GM21723 (cell line): ENCODE results near the gene IRGQ.
"Not testable (repeated sequence)": the region's sequence is repeated elsewhere in the genome, so short reads cannot be mapped to it uniquely, and the experiment has no call there.

Experiments used
- ATAC-seq: cut with Tn5 transposase; IDR thresholded peaks from one replicate; pipeline ENCODE4 v1.9.1; 2021; ENCODE audit warnings: mild to moderate bottlenecking, moderate library complexity; ENCODE audit not compliant: unreplicated experiment

IRGQ gene

GRCh38 chr19:43598445-43599240 lies 2.7 kb upstream of the IRGQ start:
- no peak for ATAC-seq

GRCh38 chr19:43597876-43598275 lies 1.9 kb upstream of the IRGQ start:
- ATAC-seq = no peak

DNA sequence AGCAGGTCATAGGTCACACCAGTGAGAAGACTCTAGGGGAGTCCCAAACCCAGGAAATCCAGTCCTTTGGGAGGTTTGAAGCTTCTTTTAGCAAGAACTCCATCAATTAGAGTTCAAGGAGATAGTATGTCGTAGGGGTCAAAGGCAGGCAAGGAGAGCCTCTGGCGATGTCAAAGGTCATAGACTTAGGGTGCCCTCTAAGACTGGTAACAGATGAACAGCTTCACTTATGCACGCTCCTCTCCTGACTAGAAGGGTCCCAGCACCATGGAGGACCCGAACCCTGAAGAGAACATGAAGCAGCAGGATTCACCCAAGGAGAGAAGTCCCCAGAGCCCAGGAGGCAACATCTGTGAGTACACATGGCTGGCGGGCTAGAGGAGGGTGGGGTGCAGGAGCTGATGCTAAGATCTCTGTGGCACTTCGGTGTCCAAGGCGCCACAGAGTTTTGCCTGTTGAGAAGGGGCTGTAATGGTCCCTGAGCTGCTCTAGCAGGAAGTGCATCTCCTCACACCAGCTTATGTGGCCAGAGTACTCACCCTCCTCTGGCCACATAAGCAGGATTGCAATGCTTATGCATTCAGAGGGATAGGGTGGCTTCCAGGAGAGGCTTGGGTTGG lies 1.0 kb upstream of the IRGQ start:
- no peak for ATAC-seq

DNA sequence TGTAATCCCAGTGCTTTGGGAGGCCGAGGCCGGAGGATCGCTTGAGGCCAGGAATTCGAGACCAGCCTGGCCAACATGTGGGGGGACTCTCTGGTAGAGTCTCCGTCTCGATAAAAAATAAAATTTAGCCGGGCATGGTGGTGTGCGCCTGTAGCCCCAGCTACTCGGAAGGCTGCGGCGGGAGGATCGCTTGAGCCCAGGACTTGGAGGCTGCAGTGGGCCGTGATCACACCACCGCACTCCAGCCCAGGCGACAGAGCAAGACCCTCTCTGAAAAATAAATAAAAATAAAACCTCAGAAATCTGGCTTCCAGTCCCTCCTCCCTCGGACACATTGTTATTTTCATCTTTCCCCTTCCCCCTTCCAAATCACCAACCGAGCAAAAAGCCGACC lies 332 bp downstream of the IRGQ start:
- ATAC-seq = peak; percentile 8

GRCh38 chr19:43594710-43595604 lies 977 bp downstream of the IRGQ start:
- no peak for ATAC-seq

DNA sequence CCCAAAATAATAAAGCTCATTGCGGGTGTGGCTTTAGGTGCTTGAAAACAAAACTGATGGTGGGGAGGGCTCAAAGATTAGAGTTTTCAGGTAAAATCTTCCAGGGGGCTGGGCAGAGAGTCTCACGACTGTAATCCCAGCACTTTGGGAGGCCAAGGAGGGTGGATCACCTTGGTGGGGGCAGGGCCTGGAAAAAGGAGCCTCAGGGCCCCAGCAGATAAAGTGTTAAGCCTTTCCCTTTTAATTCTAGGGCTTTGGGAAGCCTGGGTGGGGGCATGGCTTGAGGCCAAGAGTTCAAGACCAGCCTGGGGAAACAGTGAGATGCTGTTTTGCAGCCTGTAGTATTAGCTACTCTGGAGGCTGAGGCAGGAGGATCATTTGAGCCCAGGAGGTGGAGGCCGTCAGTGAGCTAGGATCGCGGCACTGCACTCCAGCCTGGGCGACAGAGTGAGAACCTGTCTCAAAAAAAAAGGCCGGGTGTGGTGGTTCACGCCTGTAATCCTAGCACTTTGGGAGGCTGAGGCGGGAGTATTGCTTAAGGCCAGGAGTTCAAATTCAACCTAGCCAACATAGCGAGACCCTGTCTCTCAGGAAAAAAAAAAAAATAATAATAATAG lies 1.7 kb downstream of the IRGQ start:
- ATAC-seq = no peak

DNA sequence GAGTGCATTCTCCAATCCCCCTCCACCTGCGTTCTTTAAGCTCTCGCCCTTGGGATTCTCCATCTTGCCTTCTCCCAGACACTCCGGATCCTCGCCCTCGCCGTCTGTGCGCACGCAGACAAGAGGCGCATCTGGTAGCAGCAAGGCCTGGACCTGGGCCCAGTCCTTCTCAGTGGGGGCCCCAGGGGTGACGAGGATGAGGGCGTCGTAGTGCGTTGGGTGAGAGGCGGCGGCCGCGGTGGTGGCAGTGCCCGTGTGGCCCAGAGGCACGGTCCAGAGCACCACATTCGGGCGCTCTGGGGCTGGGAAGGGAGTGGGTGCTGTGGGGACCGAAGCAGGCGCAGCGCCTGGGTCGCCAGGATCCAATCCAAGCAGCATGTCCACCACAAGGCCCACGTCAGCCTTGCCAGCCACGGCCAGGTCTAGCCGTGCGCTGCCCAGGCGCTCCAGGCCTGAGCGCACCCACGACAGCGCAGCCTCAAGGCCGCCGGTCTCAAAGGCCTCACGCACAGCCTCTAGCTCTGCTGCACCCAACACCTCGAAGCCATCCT lies 3.1 kb downstream of the IRGQ start:
- ATAC-seq = no peak

GRCh38 chr19:43591904-43592772 lies 3.8 kb downstream of the IRGQ start:
- ATAC-seq = no peak

GRCh38 chr19:43589678-43590077 lies 6.3 kb downstream of the IRGQ start:
- no peak for ATAC-seq

- ATAC-seq = no peak
Measured at GRCh38 chr19:43589277-43589676, 6.7 kb downstream of the IRGQ start.

- ATAC-seq = not testable (repeated sequence)
Measured at GRCh38 chr19:43587029-43587428, 8.9 kb downstream of the IRGQ start.

- no peak for ATAC-seq
Measured at GRCh38 chr19:43586346-43586745, 9.6 kb downstream of the IRGQ start.

GRCh38 chr19:43584484-43584883 lies 11.4 kb downstream of the IRGQ start:
- ATAC-seq = no peak

DNA sequence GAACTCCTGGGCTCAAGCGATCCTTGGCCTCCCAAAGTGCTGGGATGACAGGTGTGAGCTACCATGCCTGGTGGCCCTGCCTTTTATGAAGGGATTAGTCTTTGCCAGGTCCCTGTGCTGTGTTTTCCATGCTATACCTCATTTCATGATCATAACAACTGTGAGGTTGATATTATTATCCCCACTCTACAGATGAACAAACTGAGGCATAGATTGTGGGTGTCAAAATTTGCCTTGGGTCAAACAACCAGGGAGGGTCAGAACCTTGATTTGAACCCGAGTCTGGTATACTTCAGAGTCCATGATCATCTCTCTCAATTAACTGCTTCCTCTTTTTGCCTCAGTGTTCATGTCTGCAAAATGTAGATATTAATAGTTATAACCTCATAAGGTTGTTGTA lies 13.4 kb downstream of the IRGQ start:
- ATAC-seq = no peak

DNA sequence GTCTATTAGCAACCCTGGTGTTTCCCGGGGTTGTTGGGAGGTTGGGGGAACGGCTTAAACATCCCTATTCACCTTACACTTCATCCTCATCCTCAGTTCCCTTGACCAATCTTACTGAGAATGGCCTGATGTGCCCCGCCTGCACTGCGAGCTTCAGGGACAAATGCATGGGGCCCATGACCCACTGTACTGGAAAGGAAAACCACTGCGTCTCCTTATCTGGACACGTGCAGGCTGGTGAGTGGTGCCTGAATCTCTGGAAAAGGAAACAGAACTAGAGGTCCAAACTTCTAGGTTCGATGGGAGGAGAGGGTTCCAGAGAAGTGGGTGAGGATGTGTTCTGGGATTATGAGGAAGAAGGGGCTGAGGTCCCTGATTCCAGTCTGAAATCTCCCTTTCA lies 14.5 kb downstream of the IRGQ start:
- no peak for ATAC-seq

DNA sequence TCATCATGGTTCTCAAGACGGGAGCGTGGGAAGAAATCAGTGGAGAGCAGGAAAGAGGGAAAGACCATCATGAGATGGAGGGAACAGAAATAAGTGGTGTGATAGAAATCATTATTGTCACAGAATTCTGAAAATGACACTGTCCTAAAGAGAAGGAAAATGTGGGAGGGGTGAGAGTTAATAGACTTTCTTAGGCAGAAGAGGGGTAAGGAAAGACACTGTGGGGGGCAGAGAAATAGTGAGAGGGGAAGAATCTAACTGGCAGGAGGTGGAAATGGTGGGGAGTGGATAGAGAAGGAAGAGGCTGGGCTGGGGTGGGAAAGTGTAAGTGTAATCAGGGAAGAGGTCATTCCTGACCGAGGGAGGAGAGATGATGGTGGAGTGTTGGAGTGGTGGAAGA lies 17.1 kb downstream of the IRGQ start:
- no peak for ATAC-seq

- no peak for ATAC-seq
Measured at GRCh38 chr19:43575955-43576878, 19.7 kb downstream of the IRGQ start.

DNA sequence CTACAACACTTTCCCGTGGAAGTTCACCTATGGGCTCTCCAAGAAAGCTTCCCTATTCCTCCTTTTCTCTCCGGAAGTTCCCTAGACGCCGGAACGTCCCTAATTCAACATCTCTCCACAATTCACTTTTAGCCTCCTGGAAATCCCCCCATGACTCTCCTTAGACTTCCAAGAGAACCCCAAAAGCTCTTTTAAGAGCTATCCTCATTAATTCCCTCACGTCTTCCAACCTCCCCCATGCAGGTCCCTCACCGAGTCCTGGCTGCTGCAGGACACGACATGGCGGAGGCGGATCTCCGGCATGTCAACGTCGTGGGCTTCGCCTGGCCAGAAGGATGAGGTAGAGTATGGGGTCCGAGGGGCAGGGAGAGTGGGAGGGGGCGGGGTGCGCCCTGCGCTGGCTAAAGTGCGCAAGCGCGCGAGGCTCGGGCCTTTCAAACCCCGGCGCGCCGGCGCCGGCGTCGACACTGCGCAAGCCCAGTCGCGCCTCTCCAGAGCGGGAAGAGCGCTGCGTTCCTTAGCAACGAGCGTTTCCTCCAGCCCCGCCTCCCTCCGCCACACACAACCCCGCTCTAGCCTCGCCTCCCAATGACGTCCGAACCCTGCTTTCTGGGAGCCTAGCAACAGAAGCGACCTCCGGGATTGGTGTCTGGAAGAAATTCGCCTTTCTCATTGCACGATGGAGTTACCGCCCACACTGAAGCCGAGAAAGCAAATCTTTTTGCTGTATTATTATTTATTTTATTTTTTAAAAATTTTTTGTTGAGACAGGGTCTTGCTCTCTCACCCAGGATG lies 20.6 kb downstream of the IRGQ start, which contains the start of the genes PINLYP and XRCC1:
TSS of gene PINLYP (plus strand) at position 646 of the 795 bp plus-strand sequence. CDS start 1,391 bp downstream, outside the sequence.
TSS of gene XRCC1 (minus strand) at position 372 of the 795 bp plus-strand sequence. CDS start at position 303, 69 bp downstream.
- ATAC-seq = peak; percentile 93
